WTC11 (cell line): ENCODE data around the gene HSD17B8. TPM values are rescaled to one million over a fixed set of nuclear protein-coding genes. Genes with fewer than 3 reads are reported as not detected.

Source experiments
- ATAC-seq: fragments of 200-7000 bp; cut with Tn5 transposase; 2 replicates; pipeline ENCODE4 v1.10.0; 2021; ENCODE audit warnings: mild to moderate bottlenecking, moderate library complexity
- CTCF ChIA-PET: fragments of 300-600 bp; sonication (Branson Sonifier 250); formaldehyde crosslinking; loops from one replicate; lab custom pipeline; 2021; ENCODE audit warnings: antibody characterized with exemption; lab: Charles Lee
- POLR2A ChIA-PET: fragments of 350-600 bp; sonication (Branson Sonifier 250); formaldehyde crosslinking; loops from one replicate; lab custom pipeline; 2021; ENCODE audit warnings: antibody characterized with exemption; lab: Charles Lee
- DNase-seq: peaks from one replicate; pipeline ENCODE4 v3.0.0; 2021; ENCODE audit warnings: low spot score
- H3K27ac Mint-ChIP-seq: 2 replicates; pipeline ENCODE4 v1.8.0; 2021; ENCODE audit warnings: mixed read lengths
- H3K27me3 Mint-ChIP-seq: 2 replicates; pipeline ENCODE4 v1.8.0; 2021; ENCODE audit warnings: low read depth, mild to moderate bottlenecking, moderate library complexity, mixed read lengths
- H3K36me3 Mint-ChIP-seq: 2 replicates; pipeline ENCODE4 v1.8.0; 2021; ENCODE audit warnings: mixed read lengths
- H3K4me1 Mint-ChIP-seq: 2 replicates; pipeline ENCODE4 v1.8.0; 2022; ENCODE audit warnings: mixed read lengths
- H3K4me3 Mint-ChIP-seq: 2 replicates; pipeline ENCODE4 v1.8.0; 2021; ENCODE audit warnings: mild to moderate bottlenecking, moderate library complexity, mixed read lengths
- H3K9me3 Mint-ChIP-seq: 2 replicates; pipeline ENCODE4 v1.8.0; 2021; ENCODE audit warnings: mixed read lengths
- CREB1 ChIP-seq: sonication (generic); formaldehyde crosslinking; IDR thresholded peaks from 2 replicates; pipeline ENCODE4 v1.8.0; 2023; ENCODE audit warnings: mild to moderate bottlenecking, missing genetic modification reagents
- E2F5 ChIP-seq: sonication (generic); formaldehyde crosslinking; IDR thresholded peaks from 2 replicates; pipeline ENCODE4 v1.8.1; 2022; ENCODE audit warnings: mild to moderate bottlenecking, moderate library complexity, missing genetic modification reagents
- ESRRA ChIP-seq: sonication (generic); formaldehyde crosslinking; IDR thresholded peaks from 2 replicates; pipeline ENCODE4 v1.8.1; 2022; ENCODE audit warnings: mild to moderate bottlenecking, missing genetic modification reagents, borderline replicate concordance
- FOXJ3 ChIP-seq: sonication (generic); formaldehyde crosslinking; IDR thresholded peaks from 2 replicates; pipeline ENCODE4 v1.9.0; 2021; ENCODE audit warnings: missing genetic modification reagents, mild to moderate bottlenecking, borderline replicate concordance
- FOXP1 ChIP-seq: sonication (generic); formaldehyde crosslinking; IDR thresholded peaks from 2 replicates; pipeline ENCODE4 v1.8.0; 2022; ENCODE audit warnings: missing genetic modification reagents, mild to moderate bottlenecking, moderate library complexity, borderline replicate concordance
- FOXP4 ChIP-seq: sonication (generic); formaldehyde crosslinking; IDR thresholded peaks from 2 replicates; pipeline ENCODE4 v1.8.0; 2022; ENCODE audit warnings: mild to moderate bottlenecking, missing genetic modification reagents
- GABPB1 ChIP-seq: sonication (generic); formaldehyde crosslinking; IDR thresholded peaks from 2 replicates; pipeline ENCODE4 v1.8.1; 2023; ENCODE audit warnings: mild to moderate bottlenecking, missing genetic modification reagents
- HMGXB4 ChIP-seq: sonication (generic); formaldehyde crosslinking; IDR thresholded peaks from 2 replicates; pipeline ENCODE4 v1.8.1; 2023; ENCODE audit warnings: mild to moderate bottlenecking, moderate library complexity, missing genetic modification reagents
- IRF1 ChIP-seq: sonication (generic); formaldehyde crosslinking; IDR thresholded peaks from 2 replicates; pipeline ENCODE4 v1.8.0; 2023; ENCODE audit warnings: missing genetic modification reagents
- KAT7 ChIP-seq: sonication (generic); formaldehyde crosslinking; IDR thresholded peaks from 2 replicates; pipeline ENCODE4 v1.8.1; 2023; ENCODE audit warnings: missing genetic modification reagents, mild to moderate bottlenecking, borderline replicate concordance
- MAX ChIP-seq: sonication (generic); formaldehyde crosslinking; IDR thresholded peaks from 2 replicates; pipeline ENCODE4 v1.8.0; 2022; ENCODE audit warnings: mild to moderate bottlenecking, missing genetic modification reagents
- MYBL2 ChIP-seq: sonication (generic); formaldehyde crosslinking; IDR thresholded peaks from 2 replicates; pipeline ENCODE4 v1.8.1; 2023; ENCODE audit warnings: mild to moderate bottlenecking, moderate library complexity, missing genetic modification reagents
- NFE2L1 ChIP-seq: sonication (generic); formaldehyde crosslinking; IDR thresholded peaks from 2 replicates; pipeline ENCODE4 v1.8.1; 2023; ENCODE audit warnings: missing genetic modification reagents
- NFYB ChIP-seq: sonication (generic); formaldehyde crosslinking; conservative IDR thresholded peaks from 2 replicates; pipeline ENCODE4 v1.8.0; 2022; ENCODE audit warnings: low read depth, missing genetic modification reagents
- PRDM15 ChIP-seq: sonication (generic); formaldehyde crosslinking; IDR thresholded peaks from 2 replicates; pipeline ENCODE4 v1.8.0; 2022; ENCODE audit warnings: missing genetic modification reagents
- SMAD3 ChIP-seq: sonication (generic); formaldehyde crosslinking; IDR thresholded peaks from 2 replicates; pipeline ENCODE4 v1.8.0; 2022; ENCODE audit warnings: missing genetic modification reagents, mild to moderate bottlenecking, borderline replicate concordance
- SP1 ChIP-seq: sonication (generic); formaldehyde crosslinking; conservative IDR thresholded peaks from 2 replicates; pipeline ENCODE4 v1.8.1; 2022; ENCODE audit warnings: missing genetic modification reagents
- TCF7 ChIP-seq: sonication (generic); formaldehyde crosslinking; IDR thresholded peaks from 2 replicates; pipeline ENCODE4 v1.8.0; 2022; ENCODE audit warnings: mild to moderate bottlenecking, low read depth, missing genetic modification reagents, moderate library complexity
- ZBTB43 ChIP-seq: sonication (generic); formaldehyde crosslinking; IDR thresholded peaks from 2 replicates; pipeline ENCODE4 v1.8.1; 2023; ENCODE audit warnings: mild to moderate bottlenecking, missing genetic modification reagents
- ZMAT4 ChIP-seq: fragments of 250-450 bp; sonication (Bioruptor Pico); IDR thresholded peaks from 2 replicates; pipeline ENCODE4 v1.9.0; 2021; ENCODE audit warnings: mild to moderate bottlenecking
- ZNF219 ChIP-seq: sonication (generic); formaldehyde crosslinking; IDR thresholded peaks from 2 replicates; pipeline ENCODE4 v1.8.0; 2023; ENCODE audit warnings: missing genetic modification reagents, mild to moderate bottlenecking, borderline replicate concordance
- ZNF232 ChIP-seq: sonication (generic); formaldehyde crosslinking; IDR thresholded peaks from 2 replicates; pipeline ENCODE4 v1.8.0; 2022; ENCODE audit warnings: mild to moderate bottlenecking, missing genetic modification reagents
- total RNA-seq: library from RNA; stranded (reverse); gene quantifications from 3 replicates; pipeline ENCODE4 v1.2.3, GENCODE V29; 2021

The HSD17B8 gene
- total RNA-seq, 1 experiment from 2014 or later, result 8.1 TPM

- H3K36me3 Mint-ChIP-seq, result peaks cover 34% of the 10 kb centered on the region
- peak within 1 kb of the TSS; percentile 97 for H3K4me3 Mint-ChIP-seq
- H3K9me3 Mint-ChIP-seq, result no peaks in the 10 kb centered on the region
- peaks cover 4% of the 10 kb centered on the region for H3K27me3 Mint-ChIP-seq
- POLR2A ChIA-PET, result interaction anchor here (0.7 to 1.5 kb wide), 3 partner anchors 49 to 229 kb away, joined by 3 to 5 read pairs (median 4); partner anchors contain the start of gene B3GALT4
- peak; percentile 99 for DNase-seq
- peak within 1 kb of the TSS; percentile 99 for H3K27ac Mint-ChIP-seq
- CTCF ChIA-PET, result interaction anchor here (0.9 to 2.2 kb wide), 5 partner anchors 9 to 82 kb away, joined by 3 to 20 read pairs (median 3); no protein-coding TSS in a partner anchor
- H3K4me1 Mint-ChIP-seq, result peaks cover 54% of the 10 kb centered on the region
- ATAC-seq, result peak; percentile 58
- TF ChIP-seq MYBL2 (CRISPR knock-in tag) (peak; percentile 88), ZBTB43 (CRISPR knock-in tag) (peak; percentile 93), IRF1 (CRISPR knock-in tag) (peak; percentile 63; the same call in 1 of the 2 replicates), SP1 (CRISPR knock-in tag) (peak; percentile 88), E2F5 (CRISPR knock-in tag) (peak; percentile 45), GABPB1 (peak; percentile 24; the same call in 1 of the 2 replicates), CREB1 (CRISPR knock-in tag) (peak; percentile 9; the same call in 1 of the 2 replicates), ZNF232 (CRISPR knock-in tag) (peak; percentile 62; the same call in 1 of the 2 replicates), KAT7 (peak; percentile 72; the same call in 1 of the 2 replicates), ZMAT4 (CRISPR knock-in tag) (no peak), MAX (CRISPR knock-in tag) (peak; percentile 57), FOXP4 (peak; percentile 87), NFYB (CRISPR knock-in tag) (0 out of 2 replicates have a peak, but pooled peaks have one; percentile 21), PRDM15 (CRISPR knock-in tag) (peak; percentile 99), ESRRA (CRISPR knock-in tag) (peak; percentile 78), SMAD3 (CRISPR knock-in tag) (no peak), NFE2L1 (CRISPR knock-in tag) (peak; percentile 45; the same call in 1 of the 2 replicates), TCF7 (CRISPR knock-in tag) (peak; percentile 75; the same call in 1 of the 2 replicates), FOXP1 (CRISPR knock-in tag) (peak; percentile 97), HMGXB4 (CRISPR knock-in tag) (peak; percentile 83; the same call in 1 of the 2 replicates), FOXJ3 (no peak), ZNF219 (peak; percentile 85; the same call in 1 of the 2 replicates)
These were observed 4.0 kb upstream of the HSD17B8 start, which contains the start of the genes RXRB and SLC39A7 for GRCh38 chr6:33200219-33201146. Gene RXRB (minus strand): TSS chr6:33200665. CDS start chr6:33200476, 189 bp downstream. Gene SLC39A7 (plus strand): TSS chr6:33200867. CDS start chr6:33201246, 379 bp downstream.
